Stimulated activated CD4-positive, alpha-beta T cell treated with anti-CD3 and anti-CD28 coated beads, TNF-alpha, amount 100 ng/mL, for 48 hours (primary cell): ENCODE measurements around the gene CR2.
"Not testable (repeated sequence)": the region's sequence is repeated elsewhere in the genome, so short reads cannot be mapped to it uniquely, and the experiment has no call there.

Experiments used
- DNase-seq, 3 donors: peaks; one replicate each; pipeline ENCODE4 v3.0.0-alpha.2; 2020; ENCODE audit warnings: low read depth in 3 of 3

CR2 gene

DNA sequence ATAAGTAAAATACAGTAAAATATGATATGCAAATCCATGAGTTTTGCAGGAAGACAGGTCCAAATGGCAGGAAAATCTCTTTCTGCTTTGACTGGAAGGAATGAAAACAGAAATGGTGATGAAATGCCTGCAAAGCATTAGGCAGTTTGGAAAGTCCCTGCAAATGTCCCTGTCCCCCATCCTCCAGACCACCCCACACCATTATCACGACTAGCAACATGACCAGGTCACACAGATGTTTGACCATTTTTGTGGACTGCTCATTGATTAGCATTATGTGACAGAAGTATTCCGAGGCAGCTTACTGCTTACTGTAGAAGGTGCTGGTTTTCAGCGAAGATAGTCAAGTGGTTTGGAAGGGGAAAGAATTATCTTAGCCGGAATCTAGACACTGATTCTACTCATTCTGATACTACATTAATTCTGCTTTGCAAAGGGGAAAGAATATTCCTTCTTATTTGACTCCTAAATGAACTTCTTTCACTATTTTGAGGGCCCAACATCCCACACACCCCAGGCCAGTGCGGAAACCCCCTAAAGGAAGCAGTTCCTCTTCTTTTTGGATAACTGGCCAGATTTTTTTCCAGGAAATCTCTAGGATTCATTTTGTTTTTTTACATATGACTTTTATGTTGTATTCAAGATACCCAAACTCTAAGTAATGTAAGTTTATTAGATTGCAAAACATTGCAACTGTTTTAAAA lies 9.5 kb upstream of the CR2 start:
- DNase-seq = no peak

GRCh38 chr1:207453710-207454045 lies 450 bp upstream of the CR2 start:
- no peak for DNase-seq

DNA sequence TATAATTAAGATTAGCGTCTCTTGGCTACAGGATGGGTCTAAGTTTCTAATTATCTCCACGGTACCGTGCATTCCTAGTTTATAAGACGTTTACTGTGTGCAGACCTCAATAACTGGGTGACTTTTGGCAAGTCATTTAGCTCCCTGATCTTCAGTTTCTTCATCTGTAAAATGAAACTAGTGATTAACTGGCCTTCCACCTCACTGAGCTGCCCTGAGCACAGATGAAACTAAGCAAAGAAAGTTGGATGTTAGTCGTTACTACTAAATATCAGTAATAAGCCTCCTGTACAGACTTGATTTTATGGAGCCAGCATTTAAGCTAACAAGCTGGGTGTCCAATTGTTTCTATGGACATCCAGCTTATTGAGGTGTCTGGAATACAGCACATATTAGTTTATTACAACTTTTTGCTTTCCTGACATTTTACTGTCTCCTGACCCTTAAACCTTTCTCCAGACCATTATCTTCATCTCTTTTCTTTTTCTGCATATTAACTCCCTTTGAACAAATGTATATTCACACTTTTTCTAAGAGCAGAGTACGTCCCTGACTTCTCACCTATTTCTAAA lies 1.1 kb downstream of the CR2 start:
- no peak for DNase-seq

- DNase-seq = no peak
These were observed 4.3 kb downstream of the CR2 start for GRCh38 chr1:207458414-207458813.

DNA sequence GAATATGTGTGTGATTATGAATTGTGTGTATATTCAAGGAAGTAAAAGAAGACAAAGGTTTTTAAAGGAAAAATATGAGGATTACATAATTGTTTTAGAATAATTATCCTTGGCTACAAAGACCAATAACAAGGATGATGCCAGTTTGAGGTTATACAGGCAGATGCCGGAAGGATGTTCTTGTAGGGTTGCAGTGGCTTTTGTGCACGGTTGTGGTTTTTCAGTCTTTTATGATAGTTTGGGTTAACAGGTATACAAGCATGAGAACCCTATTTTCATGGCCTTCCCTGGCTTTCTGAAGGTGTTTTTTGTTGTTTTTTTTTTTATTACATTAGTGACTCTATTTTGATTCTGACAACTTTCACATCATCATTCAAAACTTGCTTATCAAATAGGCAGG lies 4.9 kb downstream of the CR2 start:
- no peak for DNase-seq

- no peak for DNase-seq
These were observed 7.5 kb downstream of the CR2 start for GRCh38 chr1:207461649-207462048.

GRCh38 chr1:207462535-207462934 lies 8.4 kb downstream of the CR2 start:
- DNase-seq = no peak

GRCh38 chr1:207463021-207463420 lies 8.9 kb downstream of the CR2 start:
- no peak for DNase-seq

GRCh38 chr1:207463571-207463970 lies 9.4 kb downstream of the CR2 start:
- no peak for DNase-seq

DNA sequence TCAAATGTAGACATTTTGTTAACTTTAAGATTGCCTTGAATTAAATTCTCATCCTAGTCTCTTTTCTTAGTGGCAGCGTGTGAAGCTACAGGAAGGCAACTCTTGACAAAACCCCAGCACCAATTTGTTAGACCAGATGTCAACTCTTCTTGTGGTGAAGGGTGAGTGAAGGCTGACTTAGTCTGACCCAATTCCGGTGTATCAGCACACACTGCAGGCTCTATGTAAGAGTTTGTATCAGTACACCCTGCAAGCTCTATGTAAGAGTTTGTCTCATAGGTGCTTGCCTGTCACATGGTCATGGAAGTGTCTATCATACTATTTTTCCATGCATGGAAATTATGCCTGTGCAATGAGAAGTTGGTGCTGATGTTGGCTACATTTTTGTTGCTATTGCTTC lies 16.8 kb downstream of the CR2 start:
- no peak for DNase-seq

DNA sequence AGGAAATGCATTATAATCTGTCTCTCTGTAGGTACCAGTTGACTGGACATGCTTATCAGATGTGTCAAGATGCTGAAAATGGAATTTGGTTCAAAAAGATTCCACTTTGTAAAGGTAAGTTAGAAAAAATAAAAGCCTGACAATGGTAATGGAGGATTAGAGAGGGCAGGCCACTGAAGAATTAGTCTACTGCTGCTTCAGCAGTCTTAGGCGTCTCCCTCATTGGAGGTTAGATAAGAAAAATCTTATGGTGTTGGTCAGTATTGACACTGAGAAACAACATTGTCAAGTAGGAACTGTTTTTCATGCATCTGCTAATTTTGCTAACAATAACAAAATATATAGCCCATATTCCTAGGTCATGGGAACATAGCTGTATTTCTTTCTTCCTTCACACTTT lies 20.1 kb downstream of the CR2 start:
- no peak for DNase-seq

DNA sequence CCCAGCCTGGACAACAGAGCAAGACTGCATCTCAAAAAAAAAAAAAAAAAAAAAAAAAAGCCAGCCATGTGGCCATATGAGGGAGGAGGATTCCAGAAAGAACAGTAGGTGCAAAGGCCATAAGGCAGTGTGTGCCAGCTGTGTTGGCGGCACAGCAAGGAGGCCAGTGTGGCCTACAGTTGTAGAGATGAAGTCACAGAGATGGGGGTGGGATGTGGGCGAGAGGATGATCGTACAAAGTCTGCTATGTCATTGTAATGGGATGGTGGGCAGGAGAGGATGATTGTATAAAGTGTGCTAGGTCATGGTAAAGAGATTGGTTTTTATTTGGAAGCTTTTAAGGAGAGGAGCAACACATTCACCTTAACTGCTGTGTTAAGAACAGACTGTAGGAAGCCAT lies 32.1 kb downstream of the CR2 start:
- DNase-seq = no peak

GRCh38 chr1:207487636-207488035 lies 33.5 kb downstream of the CR2 start:
- DNase-seq = no peak

- no peak for DNase-seq
These were observed 39.1 kb downstream of the CR2 start for GRCh38 chr1:207493212-207493611.

DNA sequence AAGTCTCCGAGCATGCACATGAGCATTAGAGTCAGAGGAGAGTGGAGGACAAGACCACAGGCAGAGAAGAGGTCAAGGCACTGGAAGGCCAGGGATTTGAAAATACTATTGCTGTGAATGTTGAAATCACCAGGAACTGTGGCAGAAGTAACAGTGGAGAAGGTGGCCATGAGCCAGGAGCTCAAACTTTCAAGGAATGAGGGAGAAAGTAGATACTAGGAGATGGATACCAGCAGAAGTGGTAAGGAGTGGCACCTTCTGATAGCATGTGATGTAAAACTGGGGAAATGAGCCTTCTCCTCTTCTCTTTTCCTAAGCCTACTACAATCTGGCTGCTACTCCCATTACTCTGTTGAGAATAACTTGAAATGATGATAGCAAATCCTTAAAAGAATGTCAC lies 40.0 kb downstream of the CR2 start:
- no peak for DNase-seq

DNA sequence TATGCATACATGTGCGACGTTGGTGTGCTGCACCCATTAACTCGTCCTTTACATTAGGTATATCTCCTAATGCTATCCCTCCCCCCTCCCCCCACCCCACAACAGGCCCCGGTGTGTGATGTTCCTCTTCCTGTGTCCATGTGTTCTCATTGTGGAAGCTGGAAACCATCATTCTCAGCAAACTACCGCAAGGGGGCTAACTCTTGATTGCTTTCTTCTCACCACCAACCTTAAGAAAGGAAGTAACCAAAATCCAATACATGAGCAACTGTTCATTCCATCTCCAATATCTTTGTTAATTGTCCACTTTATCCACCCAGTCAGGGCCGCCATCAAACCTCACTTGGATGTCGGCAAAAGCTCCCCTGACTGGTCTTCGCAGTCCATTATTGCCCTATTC lies 41.2 kb downstream of the CR2 start:
- DNase-seq = not testable (repeated sequence)

GRCh38 chr1:207495801-207496792 lies 42.0 kb downstream of the CR2 start, which contains the start of gene CR1:
TSS of gene CR1 (plus strand) at chr1:207496157. CDS start at chr1:207496268, 111 bp downstream.
- no peak for DNase-seq

- no peak for DNase-seq
These were observed 43.8 kb downstream of the CR2 start for GRCh38 chr1:207497941-207498340.

GRCh38 chr1:207499573-207499972 lies 45.4 kb downstream of the CR2 start:
- DNase-seq = peak; percentile 38 to 46 (median 44)

GRCh38 chr1:207500306-207500705 lies 46.2 kb downstream of the CR2 start:
- no peak for DNase-seq

GRCh38 chr1:207501071-207501470 lies 46.9 kb downstream of the CR2 start:
- DNase-seq = no peak

DNA sequence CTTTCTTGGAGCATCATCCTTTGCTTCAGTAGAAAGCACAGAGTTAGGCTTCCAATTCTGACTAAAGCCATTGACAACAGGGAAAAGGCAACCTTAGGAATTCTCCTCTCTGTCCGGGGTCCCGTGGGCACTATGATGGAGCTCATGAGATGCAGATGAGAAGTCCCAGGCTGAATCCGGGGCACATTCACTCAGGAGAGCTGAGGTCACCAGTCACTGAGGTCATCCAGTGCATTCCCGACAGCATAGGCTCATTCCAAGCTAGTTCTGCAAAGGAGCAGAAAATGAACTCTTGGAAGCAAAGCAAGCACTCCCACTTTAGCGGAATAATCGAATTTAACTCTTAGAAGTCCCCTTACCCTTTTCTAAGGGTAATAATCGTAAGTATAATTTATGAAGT lies 48.6 kb downstream of the CR2 start:
- DNase-seq = no peak

DNA sequence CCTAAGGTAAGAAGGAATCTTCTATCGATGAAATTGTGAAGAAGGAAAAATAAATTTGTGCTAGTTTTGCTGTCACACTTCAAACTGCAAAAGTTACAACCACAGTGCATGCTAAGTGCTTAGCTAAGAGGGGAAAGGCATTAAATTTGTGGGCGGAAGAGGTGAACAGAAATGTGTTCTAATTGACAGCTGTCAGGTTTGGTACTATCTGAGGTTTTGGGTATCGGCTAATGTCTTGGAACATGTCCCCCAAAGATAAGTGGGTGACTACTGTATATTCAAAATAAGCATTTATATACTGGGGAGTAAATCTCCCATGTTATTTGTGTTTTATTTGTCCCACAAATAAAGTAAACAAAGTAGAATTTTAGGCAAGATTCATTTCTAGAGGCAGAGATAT lies 49.8 kb downstream of the CR2 start:
- DNase-seq = no peak
